Naive thymus-derived CD4-positive, alpha-beta T cell (primary cell): ENCODE measurements around the gene DEPDC1. TPM values are rescaled to one million over a fixed set of nuclear protein-coding genes. Genes with fewer than 3 reads are reported as not detected.
A peak's percentile ranks its signal among the peaks of the same experiment; 100 is the strongest.

Experiments used
- ATAC-seq: fragments of 150-1000 bp; cut with Tn5 transposase; 2 replicates; pipeline ENCODE4 v1.10.0; 2021; ENCODE audit warnings: mild to moderate bottlenecking, moderate library complexity
- CTCF ChIA-PET: fragments of 350-600 bp; sonication (Branson Sonifier 250); formaldehyde crosslinking; loops from one replicate; lab custom pipeline; 2021; ENCODE audit warnings: antibody characterized with exemption; lab: Charles Lee
- POLR2A ChIA-PET: fragments of 350-600 bp; sonication (Branson Sonifier 250); formaldehyde crosslinking; loops from one replicate; lab custom pipeline; 2021; ENCODE audit warnings: antibody characterized with exemption, inconsistent platforms; lab: Charles Lee
- DNase-seq, 9 donors: peaks; one replicate each; pipeline versions ENCODE4 v3.0.0 to v3.0.0-alpha.2; 2020 to 2022; ENCODE audit warnings: mixed read lengths in 1 of 9
- H3K27ac ChIP-seq: one replicate; pipeline ENCODE4 v1.7.0; 2013; ENCODE audit warnings: mild to moderate bottlenecking, low read depth, low read length, moderate library complexity
- H3K27me3 ChIP-seq, 2 donors: one replicate each; pipeline ENCODE4 v1.7.0; 2013; ENCODE audit warnings: low read length in 2 of 2, mild to moderate bottlenecking in 2 of 2, moderate library complexity in 2 of 2; ENCODE audit not compliant: control insufficient read depth in 2 of 2, insufficient read depth in 2 of 2
- H3K36me3 ChIP-seq, 3 experiments: 1 replicate in 2 of 3; 2 replicates in 1 of 3; pipeline ENCODE4 v1.7.0; 2013; ENCODE audit warnings: low read length in 3 of 3, mild to moderate bottlenecking in 3 of 3, moderate library complexity in 1 of 3; ENCODE audit not compliant: insufficient read depth in 3 of 3, control insufficient read depth in 2 of 3
- H3K4me1 ChIP-seq, 2 donors: one replicate each; pipeline ENCODE4 v1.7.0; 2013; ENCODE audit warnings: low read length in 2 of 2, mild to moderate bottlenecking in 2 of 2, moderate library complexity in 1 of 2; ENCODE audit not compliant: control insufficient read depth in 2 of 2, insufficient read depth in 2 of 2
- H3K4me3 ChIP-seq: 2 replicates; pipeline ENCODE4 v1.7.0; 2013; ENCODE audit warnings: mild to moderate bottlenecking, low read length
- H3K9me3 ChIP-seq, 3 experiments: 1 replicate in 2 of 3; 2 replicates in 1 of 3; pipeline ENCODE4 v1.7.0; 2013; ENCODE audit warnings: low read length in 3 of 3; ENCODE audit not compliant: control insufficient read depth in 2 of 3
- H3K27ac Mint-ChIP-seq, 9 donors: one replicate each; pipeline ENCODE4 v1.8.0; 2020 to 2022; ENCODE audit warnings: mixed read lengths in 9 of 9, mild to moderate bottlenecking in 8 of 9, moderate library complexity in 5 of 9, inconsistent platforms in 2 of 9
- H3K27me3 Mint-ChIP-seq, 5 donors: one replicate each; pipeline ENCODE4 v1.8.0; 2021 to 2022; ENCODE audit warnings: mixed read lengths in 5 of 5, mild to moderate bottlenecking in 1 of 5
- H3K36me3 Mint-ChIP-seq, 5 donors: one replicate each; pipeline ENCODE4 v1.8.0; 2020 to 2022; ENCODE audit warnings: mixed read lengths in 5 of 5, mild to moderate bottlenecking in 3 of 5, inconsistent platforms in 1 of 5
- H3K4me1 Mint-ChIP-seq, 7 donors: one replicate each; pipeline ENCODE4 v1.8.0; 2020 to 2022; ENCODE audit warnings: mixed read lengths in 7 of 7, mild to moderate bottlenecking in 3 of 7, inconsistent platforms in 1 of 7
- H3K4me3 Mint-ChIP-seq, 10 donors: one replicate each; pipeline ENCODE4 v1.8.0; 2020 to 2022; ENCODE audit warnings: mild to moderate bottlenecking in 10 of 10, mixed read lengths in 10 of 10, moderate library complexity in 6 of 10, inconsistent platforms in 2 of 10
- H3K9me3 Mint-ChIP-seq, 11 donors: one replicate each; pipeline ENCODE4 v1.8.0; 2020 to 2022; ENCODE audit warnings: mixed read lengths in 11 of 11, mild to moderate bottlenecking in 4 of 11, inconsistent platforms in 1 of 11, moderate library complexity in 1 of 11
- intact Hi-C, 2 donors: fragments of 100-400 bp; cut with micrococcal nuclease; formaldehyde crosslinking; loops; one replicate each; pipeline ENCODE4 v1.15.1; 2023
- polyA plus RNA-seq, 2 donors: library from polyadenylated mRNA; unstranded; fragments of 300-500 nt; fragmentation: Illumina TruSeq; gene quantifications; one replicate each; pipeline ENCODE4 v1.2.3, GENCODE V29; 2021
- total RNA-seq, 6 experiments: library from RNA in 5 of 6; stranded (reverse) in 5 of 6; gene quantifications; 1 replicate in 5 of 6; 2 replicates in 1 of 6; pipeline ENCODE4 v1.2.3 and lab custom pipeline; 2021 to 2026

DEPDC1 gene
- 10 to 100 TPM in 1 of 5 experiments, under 1 TPM in 2, not detected in 2; 0.13 to 12.6 (median 0.24) TPM for total RNA-seq
- polyA plus RNA-seq: not detected
- not detected for total RNA-seq (lab: John Stamatoyannopoulos, UW)

- H3K4me1 ChIP-seq: peaks cover 0 to 5% of the 10 kb centered on the region in 2 donors
- no peak within 1 kb of the TSS for H3K27ac ChIP-seq
- Mint-ChIP-seq H3K9me3 (peaks cover 0 to 5% (median 0%) of the 10 kb centered on the region in 11 donors), H3K4me1 (peaks cover 0 to 35% (median 13%) of the 10 kb centered on the region in 7 donors), H3K36me3 (peaks cover 0 to 7% (median 0%) of the 10 kb centered on the region in 5 donors), H3K4me3 (peak within 1 kb of the TSS; percentile 68 to 94 (median 81)), H3K27me3 (peaks cover 20 to 39% (median 25%) of the 10 kb centered on the region in 5 donors), H3K27ac (peak within 1 kb of the TSS in 1 of 9 donors; percentile 87)
- H3K27me3 ChIP-seq: no peaks in the 10 kb centered on the region
- intact Hi-C loops: loop anchor here in 1 of 2 donors (2.0 to 10.0 kb wide), 4 partner anchors 812 to 1915 kb away; partner anchors contain the start of genes ANKRD13C, CTH, GADD45A and LRRC40
- peak; percentile 10 to 91 (median 42) for DNase-seq
- peak; percentile 94 for ATAC-seq
- peak within 1 kb of the TSS; percentile 70 for H3K4me3 ChIP-seq
- POLR2A ChIA-PET: no interaction called here
- H3K9me3 ChIP-seq: no peaks in the 10 kb centered on the region
- no peaks in the 10 kb centered on the region for H3K36me3 ChIP-seq
- CTCF ChIA-PET: no interaction called here
These were observed at the start of gene DEPDC1 for GRCh38 chr1:68496680-68497357. Gene DEPDC1 (minus strand): TSS chr1:68497082. CDS start chr1:68496999, 83 bp downstream.

GRCh38 chr1:68544651-68545050 is 47.8 kb upstream of the DEPDC1 start:
- intact Hi-C loops: no loop called here
- ATAC-seq (no peak), DNase-seq (no peak)
- Mint-ChIP-seq H3K4me3 (no peak overlapping the region), H3K36me3 (peaks cover 0 to 5% (median 0%) of the 10 kb centered on the region in 5 donors), H3K27me3 (peaks cover 0 to 5% (median 0%) of the 10 kb centered on the region in 5 donors), H3K27ac (no peak overlapping the region), H3K9me3 (peaks cover 0 to 18% (median 4%) of the 10 kb centered on the region in 11 donors), H3K4me1 (no peaks in the 10 kb centered on the region)
- Histone ChIP-seq H3K4me3 (no peak overlapping the region), H3K4me1 (no peaks in the 10 kb centered on the region), H3K27me3 (no peaks in the 10 kb centered on the region), H3K36me3 (no peaks in the 10 kb centered on the region), H3K27ac (no peak overlapping the region), H3K9me3 (no peaks in the 10 kb centered on the region)
- ChIA-PET CTCF (no interaction called here), POLR2A (no interaction called here)

GRCh38 chr1:68542586-68542985 is 45.7 kb upstream of the DEPDC1 start:
- DNase-seq (no peak), ATAC-seq (no peak)
- Histone ChIP-seq H3K27me3 (no peaks in the 10 kb centered on the region), H3K4me1 (no peaks in the 10 kb centered on the region), H3K4me3 (no peak overlapping the region), H3K27ac (no peak overlapping the region), H3K9me3 (no peaks in the 10 kb centered on the region), H3K36me3 (no peaks in the 10 kb centered on the region)
- intact Hi-C loops: no loop called here
- ChIA-PET CTCF (no interaction called here), POLR2A (no interaction called here)
- H3K36me3 Mint-ChIP-seq: no peaks in the 10 kb centered on the region
- no peaks in the 10 kb centered on the region for H3K4me1 Mint-ChIP-seq
- peaks cover 0 to 5% (median 0%) of the 10 kb centered on the region in 11 donors for H3K9me3 Mint-ChIP-seq
- H3K27me3 Mint-ChIP-seq: peaks cover 0 to 5% (median 0%) of the 10 kb centered on the region in 5 donors
- H3K27ac Mint-ChIP-seq: no peak overlapping the region
- H3K4me3 Mint-ChIP-seq: no peak overlapping the region

- no peaks in the 10 kb centered on the region for H3K4me1 ChIP-seq
- intact Hi-C loops: no loop called here
- H3K36me3 ChIP-seq: no peaks in the 10 kb centered on the region
- Mint-ChIP-seq H3K27me3 (peaks cover 0 to 3% (median 0%) of the 10 kb centered on the region in 5 donors), H3K27ac (no peak overlapping the region), H3K9me3 (peaks cover 0 to 3% (median 0%) of the 10 kb centered on the region in 11 donors), H3K4me3 (no peak overlapping the region), H3K4me1 (no peaks in the 10 kb centered on the region), H3K36me3 (no peaks in the 10 kb centered on the region)
- ATAC-seq: no peak
- CTCF ChIA-PET: no interaction called here
- H3K9me3 ChIP-seq: no peaks in the 10 kb centered on the region
- POLR2A ChIA-PET: no interaction called here
- no peak for DNase-seq
- H3K4me3 ChIP-seq: no peak overlapping the region
- H3K27me3 ChIP-seq: no peaks in the 10 kb centered on the region
- no peak overlapping the region for H3K27ac ChIP-seq
These were observed 42.1 kb upstream of the DEPDC1 start for GRCh38 chr1:68538941-68539340.

- ATAC-seq: no peak
- intact Hi-C loops: no loop called here
- ChIA-PET POLR2A (no interaction called here), CTCF (no interaction called here)
- H3K4me1 Mint-ChIP-seq: no peaks in the 10 kb centered on the region
- Histone ChIP-seq H3K9me3 (no peaks in the 10 kb centered on the region), H3K27me3 (no peaks in the 10 kb centered on the region), H3K36me3 (no peaks in the 10 kb centered on the region), H3K27ac (no peak overlapping the region), H3K4me3 (no peak overlapping the region), H3K4me1 (no peaks in the 10 kb centered on the region)
- H3K27ac Mint-ChIP-seq: no peak overlapping the region
- no peaks in the 10 kb centered on the region for H3K36me3 Mint-ChIP-seq
- H3K9me3 Mint-ChIP-seq: peaks cover 0 to 18% (median 4%) of the 10 kb centered on the region in 11 donors
- no peak overlapping the region for H3K4me3 Mint-ChIP-seq
- H3K27me3 Mint-ChIP-seq: peaks cover 0 to 11% (median 5%) of the 10 kb centered on the region in 5 donors
- no peak for DNase-seq
These were observed 31.4 kb upstream of the DEPDC1 start for GRCh38 chr1:68528243-68528642.

GRCh38 chr1:68525781-68526180 is 28.9 kb upstream of the DEPDC1 start:
- no peak overlapping the region for H3K4me3 ChIP-seq
- intact Hi-C loops: no loop called here
- no peaks in the 10 kb centered on the region for H3K4me1 ChIP-seq
- H3K27me3 ChIP-seq: no peaks in the 10 kb centered on the region
- no peak overlapping the region for H3K27ac ChIP-seq
- H3K36me3 ChIP-seq: no peaks in the 10 kb centered on the region
- DNase-seq (no peak), ATAC-seq (no peak)
- CTCF ChIA-PET: no interaction called here
- H3K9me3 ChIP-seq: no peaks in the 10 kb centered on the region
- Mint-ChIP-seq H3K36me3 (no peaks in the 10 kb centered on the region), H3K4me1 (no peaks in the 10 kb centered on the region), H3K9me3 (no peaks in the 10 kb centered on the region), H3K27me3 (peaks cover 0 to 11% (median 1%) of the 10 kb centered on the region in 5 donors), H3K27ac (no peak overlapping the region), H3K4me3 (no peak overlapping the region)
- POLR2A ChIA-PET: no interaction called here

GRCh38 chr1:68521286-68521685 is 24.4 kb upstream of the DEPDC1 start:
- Histone ChIP-seq H3K4me1 (no peaks in the 10 kb centered on the region), H3K27ac (no peak overlapping the region), H3K9me3 (no peaks in the 10 kb centered on the region), H3K4me3 (no peak overlapping the region), H3K36me3 (no peaks in the 10 kb centered on the region), H3K27me3 (no peaks in the 10 kb centered on the region)
- Mint-ChIP-seq H3K9me3 (no peaks in the 10 kb centered on the region), H3K27me3 (peaks cover 0 to 16% (median 2%) of the 10 kb centered on the region in 5 donors), H3K27ac (no peak overlapping the region), H3K4me3 (no peak overlapping the region), H3K36me3 (no peaks in the 10 kb centered on the region), H3K4me1 (no peaks in the 10 kb centered on the region)
- ATAC-seq (no peak), DNase-seq (no peak)
- ChIA-PET POLR2A (no interaction called here), CTCF (no interaction called here)
- intact Hi-C loops: no loop called here
